ENCODE measurements around the gene SGPP2.
"Not testable (repeated sequence)": the region's sequence is repeated elsewhere in the genome, so short reads cannot be mapped to it uniquely, and the experiment has no call there.

Gene SGPP2

GRCh38 chr2:222434204-222434603 is 9.9 kb downstream of the SGPP2 start:
- DNase-seq (ENCODE audit: low read depth), result no peak
- TF ChIP-seq, protein P1, sequence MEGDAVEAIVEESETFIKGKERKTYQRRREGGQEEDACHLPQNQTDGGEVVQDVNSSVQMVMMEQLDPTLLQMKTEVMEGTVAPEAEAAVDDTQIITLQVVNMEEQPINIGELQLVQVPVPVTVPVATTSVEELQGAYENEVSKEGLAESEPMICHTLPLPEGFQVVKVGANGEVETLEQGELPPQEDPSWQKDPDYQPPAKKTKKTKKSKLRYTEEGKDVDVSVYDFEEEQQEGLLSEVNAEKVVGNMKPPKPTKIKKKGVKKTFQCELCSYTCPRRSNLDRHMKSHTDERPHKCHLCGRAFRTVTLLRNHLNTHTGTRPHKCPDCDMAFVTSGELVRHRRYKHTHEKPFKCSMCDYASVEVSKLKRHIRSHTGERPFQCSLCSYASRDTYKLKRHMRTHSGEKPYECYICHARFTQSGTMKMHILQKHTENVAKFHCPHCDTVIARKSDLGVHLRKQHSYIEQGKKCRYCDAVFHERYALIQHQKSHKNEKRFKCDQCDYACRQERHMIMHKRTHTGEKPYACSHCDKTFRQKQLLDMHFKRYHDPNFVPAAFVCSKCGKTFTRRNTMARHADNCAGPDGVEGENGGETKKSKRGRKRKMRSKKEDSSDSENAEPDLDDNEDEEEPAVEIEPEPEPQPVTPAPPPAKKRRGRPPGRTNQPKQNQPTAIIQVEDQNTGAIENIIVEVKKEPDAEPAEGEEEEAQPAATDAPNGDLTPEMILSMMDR (conservative IDR thresholded peaks at IDR 0.05; ENCODE audit: control insufficient read depth, insufficient read depth, low read depth, low read length), result no peak

DNA sequence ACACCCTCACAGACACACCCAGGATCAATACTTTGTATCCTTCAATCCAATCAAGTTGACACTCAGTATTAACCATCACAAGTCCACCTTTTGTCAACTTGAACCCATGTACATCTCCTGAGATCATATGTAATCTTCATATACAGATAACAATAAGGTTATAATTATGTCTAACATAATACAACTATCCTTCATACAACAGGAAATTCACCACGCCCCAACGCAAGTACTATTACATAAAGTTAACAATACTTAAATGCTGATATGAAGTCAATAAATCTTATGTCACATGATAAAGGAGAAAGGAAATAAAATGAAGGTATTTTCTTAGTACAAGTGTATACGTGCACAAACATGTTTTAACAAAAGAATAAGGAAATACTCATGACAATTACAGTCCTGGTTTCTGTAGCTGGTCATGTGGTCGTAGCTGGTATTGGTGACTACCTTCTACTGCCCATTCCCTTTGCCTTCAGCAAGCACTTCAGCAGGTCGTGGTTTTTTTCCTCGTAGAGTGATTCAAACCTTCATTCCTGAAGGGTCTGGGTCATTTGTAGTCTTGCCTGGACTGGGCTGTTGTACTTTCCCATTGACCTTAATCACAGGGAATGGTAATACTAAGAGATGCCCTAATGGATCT is 11.2 kb downstream of the SGPP2 start:
- H3K4me3 ChIP-seq (ENCODE audit: control insufficient read depth, low read depth, low read length); DNase-seq (ENCODE audit: low read depth): not testable (repeated sequence)

More at GRCh38 chr2:222434204-222434603, 9.9 kb downstream of the SGPP2 start:
- no peak overlapping the region for H3K4me3 ChIP-seq (ENCODE audit: control insufficient read depth, low read depth, low read length)

DNA sequence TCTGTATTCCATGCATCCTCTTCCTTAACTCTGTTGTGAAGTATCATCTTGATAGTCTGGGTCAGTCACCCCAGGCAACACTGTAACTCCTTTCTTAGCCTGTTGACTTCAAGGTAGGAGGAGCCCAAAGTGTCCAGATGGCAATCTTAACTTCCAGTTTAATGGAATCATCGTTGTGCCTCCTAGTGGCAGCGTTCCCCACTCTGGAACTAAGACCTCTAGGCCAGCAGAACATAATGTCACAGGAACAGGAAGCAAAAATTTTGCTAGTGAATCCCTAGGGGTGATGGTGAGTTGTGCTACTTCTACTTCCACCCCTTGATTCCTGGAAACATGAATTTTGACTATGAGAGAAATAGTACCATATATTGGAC is 11.7 kb downstream of the SGPP2 start:
- DNase-seq (ENCODE audit: low read depth), result no peak
- TF ChIP-seq, protein P1 (conservative IDR thresholded peaks at IDR 0.05; ENCODE audit: control insufficient read depth, insufficient read depth, low read depth, low read length), result no peak
- no peak overlapping the region for H3K4me3 ChIP-seq (ENCODE audit: control insufficient read depth, low read depth, low read length)

- TF ChIP-seq, protein P1 (conservative IDR thresholded peaks at IDR 0.05; ENCODE audit: control insufficient read depth, insufficient read depth, low read depth, low read length), result no peak
- no peak for DNase-seq (ENCODE audit: low read depth)
- no peak overlapping the region for H3K4me3 ChIP-seq (ENCODE audit: control insufficient read depth, low read depth, low read length)
Observed at GRCh38 chr2:222439692-222440091, 15.3 kb downstream of the SGPP2 start.

GRCh38 chr2:222440673-222441422 is 16.5 kb downstream of the SGPP2 start:
- TF ChIP-seq, protein P1 (conservative IDR thresholded peaks at IDR 0.05; ENCODE audit: control insufficient read depth, insufficient read depth, low read depth, low read length), result no peak
- DNase-seq (ENCODE audit: low read depth), result peak; percentile 75

DNA sequence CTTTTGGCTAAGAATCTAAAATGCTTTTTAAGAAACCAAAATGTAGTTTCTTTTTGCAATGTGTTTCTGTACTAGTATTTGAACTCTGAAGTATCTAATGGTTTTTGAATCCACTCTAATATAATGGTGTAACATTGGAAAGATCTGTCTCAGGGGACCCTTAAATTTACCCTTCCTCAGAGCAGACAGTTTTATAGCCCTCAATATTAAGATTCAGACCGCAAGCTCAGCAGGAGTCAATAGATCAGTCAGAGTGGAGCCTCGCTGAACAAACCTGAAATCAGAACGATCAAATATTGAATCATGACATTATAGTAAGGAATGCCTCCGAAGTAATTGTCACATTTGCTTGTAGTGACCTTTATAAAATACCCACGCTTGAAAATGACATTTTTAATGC is 18.3 kb downstream of the SGPP2 start:
- H3K4me3 ChIP-seq (ENCODE audit: control insufficient read depth, low read depth, low read length), result no peak overlapping the region
- TF ChIP-seq, protein P1 (conservative IDR thresholded peaks at IDR 0.05; ENCODE audit: control insufficient read depth, insufficient read depth, low read depth, low read length), result no peak
- DNase-seq (ENCODE audit: low read depth), result peak; percentile 36

More at GRCh38 chr2:222440673-222441422, 16.5 kb downstream of the SGPP2 start:
- H3K4me3 ChIP-seq (ENCODE audit: control insufficient read depth, low read depth, low read length), result no peak overlapping the region

- TF ChIP-seq, protein P1 (conservative IDR thresholded peaks at IDR 0.05; ENCODE audit: control insufficient read depth, insufficient read depth, low read depth, low read length), result no peak
- DNase-seq (ENCODE audit: low read depth), result peak; percentile 5
- no peak overlapping the region for H3K4me3 ChIP-seq (ENCODE audit: control insufficient read depth, low read depth, low read length)
Observed at GRCh38 chr2:222445227-222445626, 20.9 kb downstream of the SGPP2 start.

Measured in fibroblast of mammary gland (primary cell).